ENCODE measurements around the gene MEA1. TPM values are rescaled to one million over a fixed set of nuclear protein-coding genes. Genes with fewer than 3 reads are reported as not detected.

MEA1 gene
- total and polyA plus RNA-seq, 10 of the 15 experiments (the other 5 are each of a cell fraction or from before 2014, with no cell fraction given): 59.1 to 148 (median 96.4) TPM

DNA sequence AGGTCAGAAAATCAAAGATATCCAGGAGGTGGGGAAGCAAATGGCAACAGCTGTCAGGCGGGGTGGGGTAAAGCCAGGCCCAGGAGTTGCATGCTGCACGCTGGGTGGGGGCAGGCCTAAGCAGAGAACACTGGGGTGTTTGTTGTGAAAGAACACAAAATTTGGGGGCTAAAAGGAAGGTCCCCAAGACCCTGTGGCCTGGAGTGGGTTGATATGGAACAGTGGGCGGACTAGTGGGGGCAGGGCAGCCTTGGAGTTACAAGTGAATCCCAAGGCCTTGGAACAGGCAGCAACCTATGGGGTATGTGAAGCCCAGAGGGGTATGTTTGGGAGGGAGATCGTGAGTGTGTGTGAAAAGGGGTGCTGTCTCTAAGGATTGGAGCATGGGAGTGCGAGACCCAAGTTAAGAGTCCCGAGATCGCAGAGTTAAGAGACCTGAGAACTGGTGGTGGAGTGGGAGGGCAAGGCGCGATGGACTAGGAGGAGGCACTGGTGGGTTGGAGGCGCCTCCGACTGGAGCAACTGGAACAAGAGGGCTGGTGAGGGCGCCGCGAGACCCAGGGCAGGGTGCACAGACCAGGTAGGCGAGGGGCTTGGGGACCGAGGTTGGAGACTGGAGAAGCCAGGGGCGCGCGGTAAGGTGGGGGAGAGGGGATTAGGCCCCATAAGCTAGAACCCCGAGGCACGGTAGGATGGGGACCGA is 39.2 kb upstream of the MEA1 start (continued):
- no peak for TF ChIP-seq E2F8 (IDR thresholded peaks at IDR 0.05; ENCODE audit: low read depth, partially characterized antibody)
- TF ChIP-seq SMAD1 (IDR thresholded peaks at IDR 0.05; ENCODE audit: low read depth, partially characterized antibody): no peak
- TF ChIP-seq ZNF384 (IDR thresholded peaks at IDR 0.05; ENCODE audit: borderline replicate concordance, low read depth, low read length): no peak
- TF ChIP-seq, protein P1, sequence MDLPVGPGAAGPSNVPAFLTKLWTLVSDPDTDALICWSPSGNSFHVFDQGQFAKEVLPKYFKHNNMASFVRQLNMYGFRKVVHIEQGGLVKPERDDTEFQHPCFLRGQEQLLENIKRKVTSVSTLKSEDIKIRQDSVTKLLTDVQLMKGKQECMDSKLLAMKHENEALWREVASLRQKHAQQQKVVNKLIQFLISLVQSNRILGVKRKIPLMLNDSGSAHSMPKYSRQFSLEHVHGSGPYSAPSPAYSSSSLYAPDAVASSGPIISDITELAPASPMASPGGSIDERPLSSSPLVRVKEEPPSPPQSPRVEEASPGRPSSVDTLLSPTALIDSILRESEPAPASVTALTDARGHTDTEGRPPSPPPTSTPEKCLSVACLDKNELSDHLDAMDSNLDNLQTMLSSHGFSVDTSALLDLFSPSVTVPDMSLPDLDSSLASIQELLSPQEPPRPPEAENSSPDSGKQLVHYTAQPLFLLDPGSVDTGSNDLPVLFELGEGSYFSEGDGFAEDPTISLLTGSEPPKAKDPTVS (IDR thresholded peaks at IDR 0.05; ENCODE audit: low read depth, low read length): no peak
- TF ChIP-seq SUPT20H (IDR thresholded peaks at IDR 0.05; ENCODE audit: borderline replicate concordance, control insufficient read depth, low read depth, low read length): no peak
- no peak for TF ChIP-seq ZBED1 (IDR thresholded peaks at IDR 0.05; ENCODE audit: borderline replicate concordance)
- TF ChIP-seq POU2F2 (IDR thresholded peaks at IDR 0.05; ENCODE audit: borderline replicate concordance, low read depth, low read length): no peak
- no peak for TF ChIP-seq FOXM1 (IDR thresholded peaks at IDR 0.05; ENCODE audit: low read depth, low read length)
- TF ChIP-seq, protein P2, sequence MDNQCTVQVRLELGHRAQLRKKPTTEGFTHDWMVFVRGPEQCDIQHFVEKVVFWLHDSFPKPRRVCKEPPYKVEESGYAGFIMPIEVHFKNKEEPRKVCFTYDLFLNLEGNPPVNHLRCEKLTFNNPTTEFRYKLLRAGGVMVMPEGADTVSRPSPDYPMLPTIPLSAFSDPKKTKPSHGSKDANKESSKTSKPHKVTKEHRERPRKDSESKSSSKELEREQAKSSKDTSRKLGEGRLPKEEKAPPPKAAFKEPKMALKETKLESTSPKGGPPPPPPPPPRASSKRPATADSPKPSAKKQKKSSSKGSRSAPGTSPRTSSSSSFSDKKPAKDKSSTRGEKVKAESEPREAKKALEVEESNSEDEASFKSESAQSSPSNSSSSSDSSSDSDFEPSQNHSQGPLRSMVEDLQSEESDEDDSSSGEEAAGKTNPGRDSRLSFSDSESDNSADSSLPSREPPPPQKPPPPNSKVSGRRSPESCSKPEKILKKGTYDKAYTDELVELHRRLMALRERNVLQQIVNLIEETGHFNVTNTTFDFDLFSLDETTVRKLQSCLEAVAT (IDR thresholded peaks at IDR 0.05): 0 out of 2 replicates have a peak, but pooled peaks have one; percentile 14
